Measurements from ENCODE around the gene TENM3. TPM values are rescaled to one million over a fixed set of nuclear protein-coding genes. Genes with fewer than 3 reads are reported as not detected.

TENM3 gene
- total RNA-seq, 1 donor: 14.0 TPM

- TF ChIP-seq, protein P1, sequence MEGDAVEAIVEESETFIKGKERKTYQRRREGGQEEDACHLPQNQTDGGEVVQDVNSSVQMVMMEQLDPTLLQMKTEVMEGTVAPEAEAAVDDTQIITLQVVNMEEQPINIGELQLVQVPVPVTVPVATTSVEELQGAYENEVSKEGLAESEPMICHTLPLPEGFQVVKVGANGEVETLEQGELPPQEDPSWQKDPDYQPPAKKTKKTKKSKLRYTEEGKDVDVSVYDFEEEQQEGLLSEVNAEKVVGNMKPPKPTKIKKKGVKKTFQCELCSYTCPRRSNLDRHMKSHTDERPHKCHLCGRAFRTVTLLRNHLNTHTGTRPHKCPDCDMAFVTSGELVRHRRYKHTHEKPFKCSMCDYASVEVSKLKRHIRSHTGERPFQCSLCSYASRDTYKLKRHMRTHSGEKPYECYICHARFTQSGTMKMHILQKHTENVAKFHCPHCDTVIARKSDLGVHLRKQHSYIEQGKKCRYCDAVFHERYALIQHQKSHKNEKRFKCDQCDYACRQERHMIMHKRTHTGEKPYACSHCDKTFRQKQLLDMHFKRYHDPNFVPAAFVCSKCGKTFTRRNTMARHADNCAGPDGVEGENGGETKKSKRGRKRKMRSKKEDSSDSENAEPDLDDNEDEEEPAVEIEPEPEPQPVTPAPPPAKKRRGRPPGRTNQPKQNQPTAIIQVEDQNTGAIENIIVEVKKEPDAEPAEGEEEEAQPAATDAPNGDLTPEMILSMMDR (IDR thresholded peaks at IDR 0.05; ENCODE audit: insufficient read depth, low read length): no peak
- no peak overlapping the region for H3K4me3 ChIP-seq (ENCODE audit: low read depth, low read length)
- peak; percentile 50 for DNase-seq (ENCODE audit: low read depth)
These were observed 415 bp upstream of the TENM3 start for GRCh38 chr4:182242787-182243186.

GRCh38 chr4:182245041-182245440 is 1.8 kb downstream of the TENM3 start:
- H3K4me3 ChIP-seq (ENCODE audit: low read depth, low read length): no peak overlapping the region
- TF ChIP-seq, protein P1 (IDR thresholded peaks at IDR 0.05; ENCODE audit: insufficient read depth, low read length): no peak
- no peak for DNase-seq (ENCODE audit: low read depth)

GRCh38 chr4:182245541-182246215 is 2.5 kb downstream of the TENM3 start:
- TF ChIP-seq, protein P1 (IDR thresholded peaks at IDR 0.05; ENCODE audit: insufficient read depth, low read length): no peak
- DNase-seq (ENCODE audit: low read depth): no peak
- no peak overlapping the region for H3K4me3 ChIP-seq (ENCODE audit: low read depth, low read length)

GRCh38 chr4:182246401-182247205 is 3.4 kb downstream of the TENM3 start:
- H3K4me3 ChIP-seq (ENCODE audit: low read depth, low read length): no peak overlapping the region
- no peak for DNase-seq (ENCODE audit: low read depth)
- TF ChIP-seq, protein P1 (IDR thresholded peaks at IDR 0.05; ENCODE audit: insufficient read depth, low read length): no peak

GRCh38 chr4:182248295-182248694 is 5.1 kb downstream of the TENM3 start:
- no peak for DNase-seq (ENCODE audit: low read depth)
- TF ChIP-seq, protein P1 (IDR thresholded peaks at IDR 0.05; ENCODE audit: insufficient read depth, low read length): no peak
- H3K4me3 ChIP-seq (ENCODE audit: low read depth, low read length): no peak overlapping the region

DNA sequence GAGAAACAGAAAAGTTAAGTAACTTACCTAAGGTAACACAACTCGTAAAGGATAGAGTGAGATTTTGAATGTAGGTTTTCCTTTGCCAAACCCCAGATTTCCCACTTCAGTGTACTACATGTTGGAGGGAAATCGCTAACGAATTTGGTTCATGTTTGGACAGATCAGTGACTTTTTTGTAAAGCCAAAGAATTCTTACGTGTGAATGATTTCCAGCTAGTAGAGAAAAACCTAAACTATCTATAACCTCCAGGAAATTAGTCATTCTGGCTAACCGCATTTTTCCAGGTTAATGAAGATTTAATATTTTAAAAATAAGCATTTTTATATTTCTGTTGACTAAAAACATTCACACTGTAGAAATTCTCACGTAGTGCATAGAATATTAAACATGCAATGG is 7.2 kb downstream of the TENM3 start:
- no peak for DNase-seq (ENCODE audit: low read depth)
- TF ChIP-seq, protein P1 (IDR thresholded peaks at IDR 0.05; ENCODE audit: insufficient read depth, low read length): no peak

More for the DNA sequence above, 7.2 kb downstream of the TENM3 start:
- H3K4me3 ChIP-seq (ENCODE audit: low read depth, low read length): no peak overlapping the region

All from fibroblast of the aortic adventitia (primary cell).